ENCODE measurements around the gene ANXA11. TPM values are rescaled to one million over a fixed set of nuclear protein-coding genes. Genes with fewer than 3 reads are reported as not detected.

Gene ANXA11
- total and polyA plus RNA-seq, 2 experiments from 2014 or later = 42.3 to 70.0 TPM

DNA sequence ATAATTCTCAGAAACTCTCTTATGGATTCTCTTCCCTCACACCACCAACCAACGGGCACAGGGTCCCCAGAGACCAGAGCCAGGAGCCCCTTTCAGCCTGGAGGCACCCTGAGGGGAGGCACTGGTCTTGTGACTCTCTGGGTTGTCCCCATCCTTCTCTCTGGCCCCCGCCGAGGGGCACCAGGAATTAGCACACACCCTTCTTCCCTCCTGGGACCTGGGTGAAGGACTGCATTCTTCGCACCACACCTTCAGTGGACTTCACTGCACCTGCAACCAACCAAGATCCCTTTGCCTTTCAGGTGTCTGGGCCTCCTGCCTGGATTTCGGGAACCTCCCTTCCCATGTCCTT lies 50.7 kb downstream of the ANXA11 start:
- Mint-ChIP-seq H3K36me3 (ENCODE audit: low read depth) (peaks cover 31% of the 10 kb centered on the region), H3K4me1 (peaks cover 15% of the 10 kb centered on the region), H3K4me3 (no peak overlapping the region), H3K9me3 (no peaks in the 10 kb centered on the region; the same call in 2 of the 3 replicates), H3K27ac (no peak overlapping the region), H3K27me3 (ENCODE audit: insufficient read depth, low read depth, poor library complexity) (peaks cover 6% of the 10 kb centered on the region)
- Histone ChIP-seq H3K27ac (ENCODE audit: low read depth) (no peak overlapping the region), H4K20me1 (replicated peaks; ENCODE audit: insufficient read depth) (no peaks in the 10 kb centered on the region), H3F3A (replicated peaks; ENCODE audit: low read depth) (no peaks in the 10 kb centered on the region), H3K36me3 (ENCODE audit: insufficient read depth) (no peaks in the 10 kb centered on the region), H3K27me3 (ENCODE audit: insufficient read depth) (no peaks in the 10 kb centered on the region), H3K79me2 (replicated peaks; ENCODE audit: insufficient read depth) (no peaks in the 10 kb centered on the region), H3K4me1 (ENCODE audit: insufficient read depth) (no peaks in the 10 kb centered on the region), H3K4me2 (no peak overlapping the region), H2AFZ (no peak overlapping the region), H3K4me3 (no peak overlapping the region), H3K9me2 (ENCODE audit: insufficient read depth) (no peaks in the 10 kb centered on the region)
- ATAC-seq = no peak
- DNase-seq (ENCODE audit: low spot score) = no peak
- TF ChIP-seq POLR2AphosphoS5 (IDR thresholded peaks at IDR 0.05; ENCODE audit: low read depth) (no peak), NANOG (IDR thresholded peaks at IDR 0.05; ENCODE audit: borderline replicate concordance) (no peak), STAT1 (IDR thresholded peaks at IDR 0.05; ENCODE audit: unreplicated experiment) (no peak), ZNF114 (CRISPR knock-in tag; IDR thresholded peaks at IDR 0.05) (no peak), ZNF331 (CRISPR knock-in tag; IDR thresholded peaks at IDR 0.05; ENCODE audit: low read depth) (no peak), JUNB (IDR thresholded peaks at IDR 0.05; ENCODE audit: unreplicated experiment) (no peak), EZH2 (IDR thresholded peaks at IDR 0.05; ENCODE audit: low read depth, unreplicated experiment) (no peak), EZH2phosphoT487 (IDR thresholded peaks at IDR 0.05; ENCODE audit: unreplicated experiment) (no peak), CREB1 (CRISPR knock-in tag; IDR thresholded peaks at IDR 0.05; ENCODE audit: low read depth) (no peak)
- TF ChIP-seq, protein P1, sequence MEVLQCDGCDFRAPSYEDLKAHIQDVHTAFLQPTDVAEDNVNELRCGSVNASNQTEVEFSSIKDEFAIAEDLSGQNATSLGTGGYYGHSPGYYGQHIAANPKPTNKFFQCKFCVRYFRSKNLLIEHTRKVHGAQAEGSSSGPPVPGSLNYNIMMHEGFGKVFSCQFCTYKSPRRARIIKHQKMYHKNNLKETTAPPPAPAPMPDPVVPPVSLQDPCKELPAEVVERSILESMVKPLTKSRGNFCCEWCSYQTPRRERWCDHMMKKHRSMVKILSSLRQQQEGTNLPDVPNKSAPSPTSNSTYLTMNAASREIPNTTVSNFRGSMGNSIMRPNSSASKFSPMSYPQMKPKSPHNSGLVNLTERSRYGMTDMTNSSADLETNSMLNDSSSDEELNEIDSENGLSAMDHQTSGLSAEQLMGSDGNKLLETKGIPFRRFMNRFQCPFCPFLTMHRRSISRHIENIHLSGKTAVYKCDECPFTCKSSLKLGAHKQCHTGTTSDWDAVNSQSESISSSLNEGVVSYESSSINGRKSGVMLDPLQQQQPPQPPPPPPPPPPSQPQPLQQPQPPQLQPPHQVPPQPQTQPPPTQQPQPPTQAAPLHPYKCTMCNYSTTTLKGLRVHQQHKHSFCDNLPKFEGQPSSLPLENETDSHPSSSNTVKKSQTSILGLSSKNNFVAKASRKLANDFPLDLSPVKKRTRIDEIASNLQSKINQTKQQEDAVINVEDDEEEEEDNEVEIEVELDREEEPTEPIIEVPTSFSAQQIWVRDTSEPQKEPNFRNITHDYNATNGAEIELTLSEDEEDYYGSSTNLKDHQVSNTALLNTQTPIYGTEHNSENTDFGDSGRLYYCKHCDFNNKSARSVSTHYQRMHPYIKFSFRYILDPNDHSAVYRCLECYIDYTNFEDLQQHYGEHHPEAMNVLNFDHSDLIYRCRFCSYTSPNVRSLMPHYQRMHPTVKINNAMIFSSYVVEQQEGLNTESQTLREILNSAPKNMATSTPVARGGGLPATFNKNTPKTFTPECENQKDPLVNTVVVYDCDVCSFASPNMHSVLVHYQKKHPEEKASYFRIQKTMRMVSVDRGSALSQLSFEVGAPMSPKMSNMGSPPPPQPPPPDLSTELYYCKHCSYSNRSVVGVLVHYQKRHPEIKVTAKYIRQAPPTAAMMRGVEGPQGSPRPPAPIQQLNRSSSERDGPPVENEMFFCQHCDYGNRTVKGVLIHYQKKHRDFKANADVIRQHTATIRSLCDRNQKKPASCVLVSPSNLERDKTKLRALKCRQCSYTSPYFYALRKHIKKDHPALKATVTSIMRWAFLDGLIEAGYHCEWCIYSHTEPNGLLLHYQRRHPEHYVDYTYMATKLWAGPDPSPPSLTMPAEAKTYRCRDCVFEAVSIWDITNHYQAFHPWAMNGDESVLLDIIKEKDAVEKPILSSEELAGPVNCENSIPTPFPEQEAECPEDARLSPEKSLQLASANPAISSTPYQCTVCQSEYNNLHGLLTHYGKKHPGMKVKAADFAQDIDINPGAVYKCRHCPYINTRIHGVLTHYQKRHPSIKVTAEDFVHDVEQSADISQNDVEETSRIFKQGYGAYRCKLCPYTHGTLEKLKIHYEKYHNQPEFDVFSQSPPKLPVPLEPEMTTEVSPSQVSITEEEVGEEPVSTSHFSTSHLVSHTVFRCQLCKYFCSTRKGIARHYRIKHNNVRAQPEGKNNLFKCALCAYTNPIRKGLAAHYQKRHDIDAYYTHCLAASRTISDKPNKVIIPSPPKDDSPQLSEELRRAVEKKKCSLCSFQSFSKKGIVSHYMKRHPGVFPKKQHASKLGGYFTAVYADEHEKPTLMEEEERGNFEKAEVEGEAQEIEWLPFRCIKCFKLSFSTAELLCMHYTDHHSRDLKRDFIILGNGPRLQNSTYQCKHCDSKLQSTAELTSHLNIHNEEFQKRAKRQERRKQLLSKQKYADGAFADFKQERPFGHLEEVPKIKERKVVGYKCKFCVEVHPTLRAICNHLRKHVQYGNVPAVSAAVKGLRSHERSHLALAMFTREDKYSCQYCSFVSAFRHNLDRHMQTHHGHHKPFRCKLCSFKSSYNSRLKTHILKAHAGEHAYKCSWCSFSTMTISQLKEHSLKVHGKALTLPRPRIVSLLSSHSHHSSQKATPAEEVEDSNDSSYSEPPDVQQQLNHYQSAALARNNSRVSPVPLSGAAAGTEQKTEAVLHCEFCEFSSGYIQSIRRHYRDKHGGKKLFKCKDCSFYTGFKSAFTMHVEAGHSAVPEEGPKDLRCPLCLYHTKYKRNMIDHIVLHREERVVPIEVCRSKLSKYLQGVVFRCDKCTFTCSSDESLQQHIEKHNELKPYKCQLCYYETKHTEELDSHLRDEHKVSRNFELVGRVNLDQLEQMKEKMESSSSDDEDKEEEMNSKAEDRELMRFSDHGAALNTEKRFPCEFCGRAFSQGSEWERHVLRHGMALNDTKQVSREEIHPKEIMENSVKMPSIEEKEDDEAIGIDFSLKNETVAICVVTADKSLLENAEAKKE (CRISPR knock-in tag; IDR thresholded peaks at IDR 0.05) = no peak
- TF ChIP-seq, protein P2, sequence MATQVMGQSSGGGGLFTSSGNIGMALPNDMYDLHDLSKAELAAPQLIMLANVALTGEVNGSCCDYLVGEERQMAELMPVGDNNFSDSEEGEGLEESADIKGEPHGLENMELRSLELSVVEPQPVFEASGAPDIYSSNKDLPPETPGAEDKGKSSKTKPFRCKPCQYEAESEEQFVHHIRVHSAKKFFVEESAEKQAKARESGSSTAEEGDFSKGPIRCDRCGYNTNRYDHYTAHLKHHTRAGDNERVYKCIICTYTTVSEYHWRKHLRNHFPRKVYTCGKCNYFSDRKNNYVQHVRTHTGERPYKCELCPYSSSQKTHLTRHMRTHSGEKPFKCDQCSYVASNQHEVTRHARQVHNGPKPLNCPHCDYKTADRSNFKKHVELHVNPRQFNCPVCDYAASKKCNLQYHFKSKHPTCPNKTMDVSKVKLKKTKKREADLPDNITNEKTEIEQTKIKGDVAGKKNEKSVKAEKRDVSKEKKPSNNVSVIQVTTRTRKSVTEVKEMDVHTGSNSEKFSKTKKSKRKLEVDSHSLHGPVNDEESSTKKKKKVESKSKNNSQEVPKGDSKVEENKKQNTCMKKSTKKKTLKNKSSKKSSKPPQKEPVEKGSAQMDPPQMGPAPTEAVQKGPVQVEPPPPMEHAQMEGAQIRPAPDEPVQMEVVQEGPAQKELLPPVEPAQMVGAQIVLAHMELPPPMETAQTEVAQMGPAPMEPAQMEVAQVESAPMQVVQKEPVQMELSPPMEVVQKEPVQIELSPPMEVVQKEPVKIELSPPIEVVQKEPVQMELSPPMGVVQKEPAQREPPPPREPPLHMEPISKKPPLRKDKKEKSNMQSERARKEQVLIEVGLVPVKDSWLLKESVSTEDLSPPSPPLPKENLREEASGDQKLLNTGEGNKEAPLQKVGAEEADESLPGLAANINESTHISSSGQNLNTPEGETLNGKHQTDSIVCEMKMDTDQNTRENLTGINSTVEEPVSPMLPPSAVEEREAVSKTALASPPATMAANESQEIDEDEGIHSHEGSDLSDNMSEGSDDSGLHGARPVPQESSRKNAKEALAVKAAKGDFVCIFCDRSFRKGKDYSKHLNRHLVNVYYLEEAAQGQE (IDR thresholded peaks at IDR 0.05; ENCODE audit: unreplicated experiment) = no peak
- TF ChIP-seq, protein P3, sequence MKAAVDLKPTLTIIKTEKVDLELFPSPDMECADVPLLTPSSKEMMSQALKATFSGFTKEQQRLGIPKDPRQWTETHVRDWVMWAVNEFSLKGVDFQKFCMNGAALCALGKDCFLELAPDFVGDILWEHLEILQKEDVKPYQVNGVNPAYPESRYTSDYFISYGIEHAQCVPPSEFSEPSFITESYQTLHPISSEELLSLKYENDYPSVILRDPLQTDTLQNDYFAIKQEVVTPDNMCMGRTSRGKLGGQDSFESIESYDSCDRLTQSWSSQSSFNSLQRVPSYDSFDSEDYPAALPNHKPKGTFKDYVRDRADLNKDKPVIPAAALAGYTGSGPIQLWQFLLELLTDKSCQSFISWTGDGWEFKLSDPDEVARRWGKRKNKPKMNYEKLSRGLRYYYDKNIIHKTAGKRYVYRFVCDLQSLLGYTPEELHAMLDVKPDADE (IDR thresholded peaks at IDR 0.05) = no peak
- TF ChIP-seq, protein P4, sequence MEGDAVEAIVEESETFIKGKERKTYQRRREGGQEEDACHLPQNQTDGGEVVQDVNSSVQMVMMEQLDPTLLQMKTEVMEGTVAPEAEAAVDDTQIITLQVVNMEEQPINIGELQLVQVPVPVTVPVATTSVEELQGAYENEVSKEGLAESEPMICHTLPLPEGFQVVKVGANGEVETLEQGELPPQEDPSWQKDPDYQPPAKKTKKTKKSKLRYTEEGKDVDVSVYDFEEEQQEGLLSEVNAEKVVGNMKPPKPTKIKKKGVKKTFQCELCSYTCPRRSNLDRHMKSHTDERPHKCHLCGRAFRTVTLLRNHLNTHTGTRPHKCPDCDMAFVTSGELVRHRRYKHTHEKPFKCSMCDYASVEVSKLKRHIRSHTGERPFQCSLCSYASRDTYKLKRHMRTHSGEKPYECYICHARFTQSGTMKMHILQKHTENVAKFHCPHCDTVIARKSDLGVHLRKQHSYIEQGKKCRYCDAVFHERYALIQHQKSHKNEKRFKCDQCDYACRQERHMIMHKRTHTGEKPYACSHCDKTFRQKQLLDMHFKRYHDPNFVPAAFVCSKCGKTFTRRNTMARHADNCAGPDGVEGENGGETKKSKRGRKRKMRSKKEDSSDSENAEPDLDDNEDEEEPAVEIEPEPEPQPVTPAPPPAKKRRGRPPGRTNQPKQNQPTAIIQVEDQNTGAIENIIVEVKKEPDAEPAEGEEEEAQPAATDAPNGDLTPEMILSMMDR (conservative IDR thresholded peaks at IDR 0.05; ENCODE audit: low read depth in 2 of 2) = no peak

Data from GM23338 (cell line).